DMS153 (cell line): ENCODE measurements around the gene ZNF511.

Experiments
- DNase-seq: peaks from one replicate; lab custom pipeline; 2025; lab: John Stamatoyannopoulos, UW

Gene ZNF511

GRCh38 chr10:133335246-133336117 lies 26.8 kb downstream of the ZNF511 start:
- DNase-seq: no peak

- DNase-seq: no peak
Measured at GRCh38 chr10:133336118-133336576, 27.4 kb downstream of the ZNF511 start.

GRCh38 chr10:133336577-133337369 lies 28.1 kb downstream of the ZNF511 start, which contains the start of gene CALY:
Gene CALY, minus strand, starts transcription at chr10:133336896. Its CDS starts 7,907 bp downstream, at chr10:133328989.
- DNase-seq: no peak

- DNase-seq: no peak
Measured at GRCh38 chr10:133337370-133337725, 28.6 kb downstream of the ZNF511 start.

- DNase-seq: no peak
Measured at GRCh38 chr10:133338080-133339071, 29.7 kb downstream of the ZNF511 start.

- no peak for DNase-seq
Measured at GRCh38 chr10:133339708-133340380, 31.1 kb downstream of the ZNF511 start.

GRCh38 chr10:133341983-133342382 lies 33.3 kb downstream of the ZNF511 start:
- no peak for DNase-seq

GRCh38 chr10:133342942-133343341 lies 34.2 kb downstream of the ZNF511 start:
- DNase-seq: no peak

- DNase-seq: no peak
Measured at GRCh38 chr10:133343558-133343957, 34.8 kb downstream of the ZNF511 start.

- DNase-seq: no peak
Measured at GRCh38 chr10:133344236-133344635, 35.5 kb downstream of the ZNF511 start.

- DNase-seq: no peak
Measured at GRCh38 chr10:133346413-133346812, 37.7 kb downstream of the ZNF511 start.

- no peak for DNase-seq
Measured at GRCh38 chr10:133347710-133348517, 39.2 kb downstream of the ZNF511 start.

GRCh38 chr10:133349160-133349568 lies 40.5 kb downstream of the ZNF511 start:
- no peak for DNase-seq

GRCh38 chr10:133349577-133350011 lies 40.9 kb downstream of the ZNF511 start:
- no peak for DNase-seq

GRCh38 chr10:133350283-133350949 lies 41.7 kb downstream of the ZNF511 start:
- DNase-seq: no peak

GRCh38 chr10:133350950-133351329 lies 42.2 kb downstream of the ZNF511 start:
- no peak for DNase-seq

GRCh38 chr10:133351408-133352318 lies 42.9 kb downstream of the ZNF511 start:
- no peak for DNase-seq

- DNase-seq: no peak
Measured at GRCh38 chr10:133353202-133353959, 44.7 kb downstream of the ZNF511 start.
